H1 (cell line): ENCODE results near the gene TNIP1. TPM values are rescaled to one million over a fixed set of nuclear protein-coding genes. Genes with fewer than 3 reads are reported as not detected.
A peak's percentile ranks its signal among the peaks of the same experiment; 100 is the strongest.

Source experiments
- CTCF ChIA-PET: fragments of 300-600 bp; sonication (Branson Sonifier 250); formaldehyde crosslinking; loops from one replicate; lab custom pipeline; 2021; ENCODE audit not compliant: partially characterized antibody; lab: Charles Lee
- POLR2A ChIA-PET: fragments of 300-600 bp; sonication (Branson Sonifier 250); formaldehyde crosslinking; loops from one replicate; lab custom pipeline; 2021; ENCODE audit warnings: inconsistent platforms; ENCODE audit not compliant: partially characterized antibody; lab: Charles Lee
- DNase-seq, 2 experiments: peaks; one replicate each; pipeline versions ENCODE4 v3.0.0 to v3.0.0-alpha.2; 2010 to 2022; ENCODE audit warnings: low spot score in 2 of 2, low read depth in 1 of 2, mixed read lengths in 1 of 2
- FAIRE-seq: peaks from 2 replicates; lab custom pipeline; 2011; peaks lifted over from hg19 to GRCh38; lab: Jason Lieb, UNC
- H2AFZ ChIP-seq: 2 replicates; pipeline ENCODE4 v1.8.1; 2012; ENCODE audit warnings: low read length, inconsistent platforms
- H2AK5ac ChIP-seq: 2 replicates; pipeline ENCODE4 v1.6.1; 2013; ENCODE audit warnings: low read depth, low read length
- H2BK120ac ChIP-seq: replicated peaks from 2 replicates; pipeline ENCODE3; 2013; ENCODE audit warnings: low read depth, low read length, inconsistent platforms
- H2BK12ac ChIP-seq: 2 replicates; pipeline ENCODE4 v1.6.1; 2013; ENCODE audit warnings: low read depth, low read length
- H2BK15ac ChIP-seq: 2 replicates; pipeline ENCODE4 v1.6.1; 2013; ENCODE audit warnings: low read length
- H2BK20ac ChIP-seq: 2 replicates; pipeline ENCODE4 v1.6.1; 2013; ENCODE audit warnings: low read length
- H2BK5ac ChIP-seq: 2 replicates; pipeline ENCODE4 v1.6.1; 2013; ENCODE audit warnings: low read depth, low read length
- H3K14ac ChIP-seq: 2 replicates; pipeline ENCODE4 v1.6.1; 2013; ENCODE audit warnings: inconsistent platforms; ENCODE audit not compliant: insufficient read length
- H3K18ac ChIP-seq: 2 replicates; pipeline ENCODE4 v1.6.1; 2013; ENCODE audit warnings: low read length; ENCODE audit errors: extremely low read depth
- H3K23ac ChIP-seq: 2 replicates; pipeline ENCODE4 v1.6.1; 2013; ENCODE audit warnings: inconsistent platforms; ENCODE audit not compliant: insufficient read length
- H3K23me2 ChIP-seq: 2 replicates; pipeline ENCODE4 v1.6.1; 2013; ENCODE audit warnings: low read depth, low read length
- H3K27ac ChIP-seq: 2 replicates; pipeline ENCODE4 v1.6.1; 2011; ENCODE audit warnings: low read depth, low read length, inconsistent platforms
- H3K27me3 ChIP-seq, 4 experiments: replicated peaks in 1 of 4; 1 replicate in 1 of 4; 2 replicates in 3 of 4; pipeline versions ENCODE4 v1.6.1 to v1.8.1; 2011 to 2013; ENCODE audit warnings: low read length in 3 of 4, mild to moderate bottlenecking in 3 of 4, inconsistent platforms in 2 of 4, mixed read lengths in 2 of 4, moderate library complexity in 1 of 4; ENCODE audit not compliant: control insufficient read depth in 3 of 4, insufficient read depth in 3 of 4; ENCODE audit errors: extremely low read depth in 1 of 4
- H3K36me3 ChIP-seq, 4 experiments: 2 replicates each; pipeline versions ENCODE4 v1.6.1 to v1.8.1; 2011 to 2013; ENCODE audit warnings: mild to moderate bottlenecking in 4 of 4, low read length in 3 of 4, moderate library complexity in 2 of 4, control low read depth in 1 of 4, inconsistent platforms in 1 of 4; ENCODE audit not compliant: insufficient read depth in 4 of 4, control insufficient read depth in 2 of 4
- H3K4ac ChIP-seq: replicated peaks from 2 replicates; pipeline ENCODE3; 2013; ENCODE audit warnings: low read length, low read depth, mixed read lengths, inconsistent platforms; ENCODE audit not compliant: insufficient read length
- H3K4me1 ChIP-seq, 4 experiments: replicated peaks in 1 of 4; 1 replicate in 1 of 4; 2 replicates in 3 of 4; pipeline versions ENCODE4 v1.6.1 to v1.8.1; 2011 to 2013; ENCODE audit warnings: low read length in 3 of 4, inconsistent platforms in 2 of 4, mixed read lengths in 1 of 4; ENCODE audit not compliant: insufficient read depth in 4 of 4, control insufficient read depth in 3 of 4
- H3K4me2 ChIP-seq, 2 experiments: 2 replicates each; pipeline versions ENCODE4 v1.6.1 to v1.8.1; 2011 to 2013; ENCODE audit warnings: low read depth in 2 of 2, low read length in 2 of 2, control low read depth in 1 of 2, inconsistent platforms in 1 of 2, mild to moderate bottlenecking in 1 of 2; ENCODE audit not compliant: insufficient read depth in 1 of 2
- H3K4me3 ChIP-seq, 4 experiments: fragments of 200-600, 300-600 bp in 1 of 4; sonication (generic), shearing (Covaris generic), sonication (Bioruptor Twin) in 1 of 4; 2 replicates each; pipeline versions ENCODE4 v1.5.1 to v1.8.1; 2011 to 2016; ENCODE audit warnings: low read length in 4 of 4, low read depth in 3 of 4, control low read depth in 2 of 4, inconsistent platforms in 2 of 4, mild to moderate bottlenecking in 2 of 4, mixed read lengths in 1 of 4, moderate library complexity in 1 of 4; ENCODE audit not compliant: insufficient read depth in 2 of 4; ENCODE audit errors: extremely low read depth in 1 of 4
- H3K56ac ChIP-seq: replicated peaks from 2 replicates; pipeline ENCODE3; 2013; ENCODE audit warnings: low read depth, mild to moderate bottlenecking, mixed read lengths, low read length, inconsistent platforms; ENCODE audit not compliant: insufficient read length
- H3K79me1 ChIP-seq: 2 replicates; pipeline ENCODE4 v1.6.1; 2013; ENCODE audit warnings: low read depth, low read length, control low read depth
- H3K79me2 ChIP-seq, 2 experiments: 2 replicates each; pipeline versions ENCODE4 v1.6.1 to v1.8.1; 2012 to 2013; ENCODE audit warnings: low read length in 2 of 2, mild to moderate bottlenecking in 2 of 2, inconsistent platforms in 1 of 2; ENCODE audit not compliant: insufficient read depth in 2 of 2, control insufficient read depth in 1 of 2
- H3K9ac ChIP-seq, 4 experiments: replicated peaks in 1 of 4; 1 replicate in 1 of 4; 2 replicates in 3 of 4; pipeline versions ENCODE4 v1.6.1 to v1.8.1; 2011 to 2013; ENCODE audit warnings: low read depth in 3 of 4, low read length in 3 of 4, control low read depth in 2 of 4, mild to moderate bottlenecking in 2 of 4, moderate library complexity in 2 of 4, inconsistent platforms in 1 of 4; ENCODE audit errors: extremely low read depth in 1 of 4
- H3K9me3 ChIP-seq, 2 experiments: 2 replicates each; pipeline versions ENCODE4 v1.6.1 to v1.8.1; 2012 to 2013; ENCODE audit warnings: mild to moderate bottlenecking in 2 of 2, moderate library complexity in 2 of 2, control low read depth in 1 of 2, inconsistent platforms in 1 of 2, low read depth in 1 of 2, low read length in 1 of 2, mixed read lengths in 1 of 2; ENCODE audit not compliant: insufficient read depth in 2 of 2
- H4K20me1 ChIP-seq, 2 experiments: replicated peaks in 1 of 2; 2 replicates each; pipeline versions ENCODE3 to v1.8.1; 2011 to 2013; ENCODE audit warnings: inconsistent platforms in 2 of 2, low read length in 2 of 2, mild to moderate bottlenecking in 1 of 2; ENCODE audit not compliant: insufficient read depth in 2 of 2, control insufficient read depth in 1 of 2
- H4K5ac ChIP-seq: 2 replicates; pipeline ENCODE4 v1.6.1; 2013; ENCODE audit warnings: low read length, low read depth, mixed read lengths, inconsistent platforms; ENCODE audit not compliant: insufficient read length
- H4K8ac ChIP-seq: 2 replicates; pipeline ENCODE4 v1.8.0; 2013; ENCODE audit warnings: mild to moderate bottlenecking, moderate library complexity, low read length, inconsistent platforms; ENCODE audit not compliant: insufficient read depth; ENCODE audit errors: extremely low read depth
- H4K91ac ChIP-seq: replicated peaks from 2 replicates; pipeline ENCODE3; 2013; ENCODE audit warnings: low read length, mixed read lengths, inconsistent platforms; ENCODE audit not compliant: insufficient read length
- CBX8 ChIP-seq: fragments of 300-800, 300-1000 bp; sonication (generic); IDR thresholded peaks from 2 replicates; pipeline ENCODE4 v1.7.1; 2016; ENCODE audit warnings: low read depth, low read length, borderline replicate concordance
- CHD1 ChIP-seq: IDR thresholded peaks from 2 replicates; pipeline ENCODE4 v1.6.1; 2012; ENCODE audit warnings: low read depth, low read length, improper control_type of control experiment
- CTCF ChIP-seq, 3 experiments: IDR thresholded peaks; 1 replicate in 2 of 3; 2 replicates in 1 of 3; pipeline versions ENCODE4 v1.5.1 to v1.6.1; 2011; ENCODE audit warnings: low read length in 3 of 3, mild to moderate bottlenecking in 3 of 3, inconsistent platforms in 2 of 3, low read depth in 1 of 3, moderate library complexity in 1 of 3; ENCODE audit not compliant: insufficient read depth in 1 of 3; ENCODE audit errors: control extremely low read depth in 1 of 3
- GTF2F1 ChIP-seq: IDR thresholded peaks from 2 replicates; pipeline ENCODE4 v1.6.1; 2012; ENCODE audit warnings: low read depth, low read length, improper control_type of control experiment, borderline replicate concordance
- JUN ChIP-seq: IDR thresholded peaks from 2 replicates; pipeline ENCODE4 v1.6.1; 2011; ENCODE audit warnings: low read depth, mild to moderate bottlenecking, improper control_type of control experiment, low read length
- POLR2A ChIP-seq, 2 experiments: IDR thresholded peaks; 1 replicate in 1 of 2; 2 replicates in 1 of 2; pipeline ENCODE4 v1.6.1; 2011; ENCODE audit warnings: low read depth in 2 of 2, low read length in 2 of 2, mild to moderate bottlenecking in 2 of 2; ENCODE audit errors: control extremely low read depth in 1 of 2
- RXRA ChIP-seq: IDR thresholded peaks from 2 replicates; pipeline ENCODE4 v1.6.1; 2011; ENCODE audit warnings: low read depth, mild to moderate bottlenecking, low read length, moderate library complexity; ENCODE audit not compliant: insufficient read depth
- SAP30 ChIP-seq: fragments of 300-600 bp; sonication (generic); IDR thresholded peaks from 2 replicates; pipeline ENCODE4 v1.7.1; 2012; ENCODE audit warnings: low read length, moderate library complexity, mild to moderate bottlenecking, inconsistent platforms; ENCODE audit not compliant: insufficient read depth, insufficient replicate concordance
- SIX5 ChIP-seq: IDR thresholded peaks from 2 replicates; pipeline ENCODE4 v1.6.1; 2011; ENCODE audit warnings: mild to moderate bottlenecking, low read depth, low read length
- TAF1 ChIP-seq: IDR thresholded peaks from 2 replicates; pipeline ENCODE4 v1.6.1; 2011; ENCODE audit warnings: mild to moderate bottlenecking, low read depth, low read length
- TAF7 ChIP-seq: optimal IDR thresholded peaks from 2 replicates; pipeline ENCODE3; 2011; ENCODE audit warnings: low read depth, mild to moderate bottlenecking, inconsistent platforms, low read length, moderate library complexity, borderline replicate concordance
- TBP ChIP-seq: IDR thresholded peaks from 2 replicates; pipeline ENCODE4 v1.6.1; 2011; ENCODE audit warnings: low read depth, low read length, improper control_type of control experiment
- WGBS, 2 experiments: shearing (Covaris generic) in 1 of 2; methylation state at CpG; one replicate each; pipeline versions ENCODE4 v1.1.6 to v1.1.7; 2013 to 2015; ENCODE audit warnings: low lambda C conversion rate in 2 of 2, mixed read lengths in 2 of 2, inconsistent platforms in 1 of 2, low coverage in 1 of 2, missing lambda C conversion rate in 1 of 2; ENCODE audit not compliant: insufficient replicate concordance in 2 of 2, insufficient coverage in 1 of 2, insufficient read length in 1 of 2; ENCODE audit errors: extremely low coverage in 1 of 2, missing lambda C conversion rate in 1 of 2; 5-methylcytosine and 5-hydroxymethylcytosine counted together
- polyA plus RNA-seq, 7 experiments: library from polyadenylated mRNA; depleted of rRNA in 3 of 7; stranded (reverse) in 5 of 7; unstranded in 2 of 7; fragments of >200 nt in 5 of 7; fragments of 200-250 nt in 2 of 7; gene quantifications; 1 replicate in 5 of 7; 2 replicates in 1 of 7; 4 replicates in 1 of 7; pipeline versions ENCODE4 v1.2.1 to v1.2.3, GENCODE V29; 2011 to 2013; ENCODE audit warnings: missing spikeins in 2 of 7, mixed read lengths in 2 of 7
- total RNA-seq: library from RNA; stranded (reverse); fragmentation: NEBNext Ultra II Directional; extraction: Animal tissue kit (Norgen Biotek cat#: 25700); gene quantifications from 2 replicates; pipeline ENCODE4 v1.2.1, GENCODE V29; 2021

Gene TNIP1
- total and polyA plus RNA-seq, 2 of the 8 experiments (the other 6 are each of a cell fraction or from before 2014, with no cell fraction given) = 14.2 to 31.9 TPM

- Histone ChIP-seq H3K18ac (no peak overlapping the region), H2BK15ac (no peak overlapping the region), H4K91ac (no peak overlapping the region), H3K4me1 (peaks cover 0 to 4% (median 0%) of the 10 kb centered on the region in 4 experiments; a peak in 2 of 7 replicates), H2BK12ac (no peak overlapping the region), H2AFZ (0 out of 2 replicates have a peak overlapping the region, but pooled peaks have one; percentile 38), H3K4ac (no peak overlapping the region), H3K23ac (no peak overlapping the region), H2BK5ac (no peak overlapping the region), H3K23me2 (no peaks in the 10 kb centered on the region; the same call in 1 of the 2 replicates), H3K4me2 (no peak overlapping the region), H3K79me1 (no peaks in the 10 kb centered on the region), H2BK120ac (no peak overlapping the region), H3K36me3 (no peaks in the 10 kb centered on the region), H3K14ac (no peak overlapping the region), H2BK20ac (no peak overlapping the region), H3K9ac (no peak overlapping the region), H3K9me3 (no peaks in the 10 kb centered on the region), H3K4me3 (no peak overlapping the region), H3K27me3 (no peaks in the 10 kb centered on the region; a peak in 2 of 7 replicates), H3K27ac (no peak overlapping the region), H4K8ac (no peak overlapping the region), H3K79me2 (no peaks in the 10 kb centered on the region), H4K5ac (no peak overlapping the region), H4K20me1 (no peaks in the 10 kb centered on the region), H3K56ac (no peak overlapping the region), H2AK5ac (no peak overlapping the region)
- WGBS, 2 experiments = 94% methylated on average over 7 of the region's 7 CpGs; no CpG with 5 or more reads in 1 of the 2 experiments
- DNase-seq = no peak
- ChIA-PET CTCF (interaction anchor here (1.1 to 6.1 kb wide), 5 partner anchors 8 to 39 kb away, joined by 3 to 39 read pairs (median 16); no protein-coding TSS in a partner anchor), POLR2A (interaction anchor here (1.6 to 1.7 kb wide), 2 partner anchors 9 to 11 kb away, joined by 4 to 6 read pairs; no protein-coding TSS in a partner anchor)
- no peak for FAIRE-seq
- TF ChIP-seq JUN (no peak), GTF2F1 (no peak), TAF7 (no peak), SIX5 (no peak), POLR2A (IDR thresholded peaks at IDR 0.05; ENCODE audit: control extremely low read depth in 1 of 2, low read depth in 2 of 2, low read length in 2 of 2) (no peak), TBP (no peak), CHD1 (no peak), CBX8 (no peak), RXRA (no peak), TAF1 (no peak), CTCF (IDR thresholded peaks at IDR 0.05; ENCODE audit: control extremely low read depth in 1 of 3, insufficient read depth in 1 of 3, low read depth in 1 of 3, low read length in 3 of 3) (no peak), SAP30 (no peak)
Measured at GRCh38 chr5:151087486-151087885, 6.7 kb upstream of the TNIP1 start.
